Activated CD8-positive, alpha-beta memory T cell treated with anti-CD3 and anti-CD28 coated beads, Interleukin-2, amount 50 U/mL, for 1 hour (primary cell): ENCODE results near the gene SPART.

Experiments used
- DNase-seq: peaks from one replicate; pipeline ENCODE4 v3.0.0-alpha.2; 2020; ENCODE audit errors: extremely low read depth

Gene SPART, protein sequence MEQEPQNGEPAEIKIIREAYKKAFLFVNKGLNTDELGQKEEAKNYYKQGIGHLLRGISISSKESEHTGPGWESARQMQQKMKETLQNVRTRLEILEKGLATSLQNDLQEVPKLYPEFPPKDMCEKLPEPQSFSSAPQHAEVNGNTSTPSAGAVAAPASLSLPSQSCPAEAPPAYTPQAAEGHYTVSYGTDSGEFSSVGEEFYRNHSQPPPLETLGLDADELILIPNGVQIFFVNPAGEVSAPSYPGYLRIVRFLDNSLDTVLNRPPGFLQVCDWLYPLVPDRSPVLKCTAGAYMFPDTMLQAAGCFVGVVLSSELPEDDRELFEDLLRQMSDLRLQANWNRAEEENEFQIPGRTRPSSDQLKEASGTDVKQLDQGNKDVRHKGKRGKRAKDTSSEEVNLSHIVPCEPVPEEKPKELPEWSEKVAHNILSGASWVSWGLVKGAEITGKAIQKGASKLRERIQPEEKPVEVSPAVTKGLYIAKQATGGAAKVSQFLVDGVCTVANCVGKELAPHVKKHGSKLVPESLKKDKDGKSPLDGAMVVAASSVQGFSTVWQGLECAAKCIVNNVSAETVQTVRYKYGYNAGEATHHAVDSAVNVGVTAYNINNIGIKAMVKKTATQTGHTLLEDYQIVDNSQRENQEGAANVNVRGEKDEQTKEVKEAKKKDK

DNA sequence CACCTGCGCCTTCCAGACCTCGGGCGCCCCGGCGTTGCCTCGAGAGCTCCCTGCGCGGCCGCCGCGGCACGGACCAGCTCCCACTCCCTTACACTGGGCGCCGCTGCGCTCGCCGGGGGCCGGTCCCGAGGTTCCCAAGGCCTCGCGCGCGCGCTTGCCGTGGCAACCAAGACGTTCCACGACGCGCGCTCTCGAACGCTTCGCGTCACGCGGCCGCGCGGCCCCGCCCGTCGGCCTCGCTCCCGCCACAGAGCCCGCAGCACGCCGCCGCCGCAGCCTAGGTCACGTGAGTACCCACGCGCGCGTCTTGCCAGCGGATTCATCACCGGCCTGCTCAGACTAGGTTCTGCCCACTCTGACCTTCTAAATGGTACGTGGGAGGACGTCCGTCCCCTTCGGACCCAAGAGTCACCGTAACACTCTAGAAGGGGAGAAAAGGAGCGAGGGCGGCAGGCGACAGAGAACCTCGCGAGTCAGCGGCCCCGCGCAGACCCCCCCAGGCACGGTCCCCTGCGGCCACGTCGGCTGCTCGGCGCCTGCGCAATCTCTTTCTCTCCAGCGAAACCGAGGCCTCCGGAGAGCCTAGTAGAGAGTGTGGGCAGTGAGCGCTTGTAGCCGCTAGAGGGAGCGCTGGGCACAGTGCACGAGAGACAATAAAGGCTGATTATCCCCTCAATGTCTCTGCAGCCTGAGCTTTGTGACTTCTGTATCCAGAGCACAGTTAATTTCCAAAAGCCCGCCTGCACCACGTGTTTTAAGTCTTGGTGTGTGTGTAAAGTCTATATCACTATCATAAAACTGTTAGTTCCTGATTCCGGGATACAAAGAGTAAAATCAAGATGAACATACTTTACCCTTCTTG, at the start of gene SPART:
Gene SPART (minus strand): TSS at position 173 of the 862 bp plus-strand sequence. CDS start 10,564 bp downstream, outside the sequence.
- DNase-seq, result peak; percentile 55

DNA sequence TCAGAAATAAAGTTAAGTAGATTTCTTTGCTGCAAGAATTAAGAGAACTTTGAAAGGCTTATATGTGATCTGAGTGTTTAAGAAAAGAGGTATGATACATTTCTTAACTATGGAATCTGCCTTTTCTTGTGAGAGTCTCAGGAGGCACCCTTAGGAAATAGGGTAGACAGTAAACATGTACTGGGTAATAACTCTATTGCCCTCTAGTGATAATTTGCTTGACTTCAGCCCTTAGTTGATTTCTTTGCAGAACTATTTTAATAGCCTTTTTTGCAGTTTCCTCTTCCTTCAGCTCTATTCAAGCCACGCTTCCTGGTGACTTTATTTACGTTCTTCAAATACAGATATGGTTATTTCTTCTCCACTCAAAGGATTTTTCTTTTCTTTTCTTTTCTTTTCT, 49.1 kb upstream of the SPART start:
- DNase-seq, result no peak

DNA sequence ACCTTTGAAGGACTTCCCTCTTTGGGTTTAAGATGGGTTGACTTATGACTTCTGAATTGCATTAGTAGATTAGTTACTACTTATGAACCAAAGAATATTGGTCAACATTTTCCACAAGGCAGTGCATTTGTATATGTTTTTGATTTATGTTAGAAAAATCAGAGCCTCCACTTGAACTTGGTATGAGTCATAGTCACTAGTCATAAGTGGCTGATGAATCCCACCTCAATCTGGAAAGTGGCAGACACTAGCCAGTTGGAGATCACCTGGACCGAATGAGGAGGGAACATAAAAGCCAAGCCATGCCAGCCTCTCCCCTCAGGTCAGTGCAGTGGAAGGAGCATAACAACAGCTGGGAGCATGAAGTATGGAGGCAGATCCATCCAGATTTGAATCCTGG, 39.3 kb upstream of the SPART start:
- no peak for DNase-seq

DNA sequence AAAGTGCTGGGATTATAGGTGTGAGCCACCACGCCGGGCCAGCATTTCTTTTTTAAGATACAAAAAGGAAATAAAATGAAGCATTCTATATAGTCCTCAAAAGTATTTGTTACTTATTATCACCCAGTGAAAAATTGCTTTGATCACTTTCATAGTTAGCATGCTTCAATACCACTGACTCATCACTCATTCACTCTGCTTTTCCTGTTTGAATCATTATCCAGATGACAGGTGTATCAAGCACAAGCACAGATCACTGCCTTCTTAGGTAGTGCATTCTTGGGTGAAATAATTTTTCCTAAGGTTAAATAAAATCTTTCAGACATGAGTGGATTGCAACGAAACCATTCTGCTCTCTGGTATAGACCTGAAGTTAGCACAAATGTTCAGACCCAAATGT, 35.8 kb upstream of the SPART start:
- no peak for DNase-seq

DNA sequence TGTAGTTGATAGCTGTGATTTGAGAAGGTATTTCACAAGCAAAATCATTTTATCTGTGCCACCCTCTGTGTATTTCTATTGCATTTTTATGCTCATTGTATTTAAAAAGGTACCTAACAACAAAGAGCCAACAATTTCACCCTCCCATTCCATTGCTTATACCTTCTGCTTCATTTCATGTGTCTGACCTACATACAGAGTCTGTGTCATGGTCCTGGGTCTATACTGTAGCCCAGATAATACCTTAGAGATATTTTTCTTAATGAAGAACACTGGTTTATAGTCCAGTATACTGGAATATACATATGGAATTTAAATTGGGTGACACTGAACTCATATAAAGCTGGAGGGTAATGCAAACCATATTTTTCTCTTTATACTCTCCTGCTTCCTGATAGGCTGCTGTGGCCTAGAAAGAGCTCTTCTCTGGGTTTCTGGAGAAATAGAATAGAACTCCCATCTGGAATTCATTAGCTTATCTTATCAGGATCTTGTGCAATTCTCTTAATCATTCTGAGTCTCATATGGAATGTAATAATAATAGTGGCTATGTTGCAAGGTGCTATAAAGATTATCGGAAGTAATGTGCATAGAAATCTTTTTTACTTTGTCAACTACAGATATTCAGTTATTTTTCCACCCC, 31.8 kb upstream of the SPART start:
- DNase-seq, result no peak

DNA sequence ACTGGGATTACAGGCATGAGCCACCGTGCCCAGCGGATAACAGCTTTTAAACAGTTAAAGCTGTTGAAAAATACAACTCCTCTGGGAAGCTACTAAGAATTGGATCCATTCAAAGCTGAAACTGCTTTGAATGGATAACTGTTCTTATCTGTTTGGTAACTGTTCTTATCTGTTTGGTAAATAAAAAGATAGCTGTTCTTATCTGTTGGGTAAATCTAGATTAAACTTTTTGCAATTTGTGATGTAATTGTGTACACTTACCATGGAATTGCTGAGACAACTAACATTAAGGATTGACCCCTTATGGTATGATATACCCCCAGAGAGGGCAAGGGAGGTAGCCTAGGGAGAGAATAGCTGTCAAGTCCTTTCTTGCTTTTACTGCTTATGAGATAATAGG, 27.9 kb upstream of the SPART start:
- DNase-seq, result no peak

DNA sequence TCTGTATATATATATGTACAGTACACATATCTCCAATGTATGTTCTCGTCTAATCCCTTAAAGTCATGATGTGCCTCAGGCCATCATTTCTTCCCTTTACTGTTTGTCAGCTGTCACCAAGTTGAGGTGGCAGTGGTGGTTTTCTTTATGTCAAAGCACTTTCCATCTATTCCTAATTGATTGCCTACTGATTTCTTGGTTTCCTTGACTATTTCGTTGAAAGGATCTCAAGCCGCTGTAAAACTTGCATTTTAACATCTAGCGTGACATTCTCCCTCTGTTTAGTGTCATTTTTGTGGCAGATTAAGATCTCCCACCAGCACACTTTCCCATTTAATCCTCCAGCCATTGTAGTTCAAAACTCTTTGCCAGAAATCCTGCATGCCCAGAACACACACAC, 25.0 kb upstream of the SPART start:
- DNase-seq, result no peak

DNA sequence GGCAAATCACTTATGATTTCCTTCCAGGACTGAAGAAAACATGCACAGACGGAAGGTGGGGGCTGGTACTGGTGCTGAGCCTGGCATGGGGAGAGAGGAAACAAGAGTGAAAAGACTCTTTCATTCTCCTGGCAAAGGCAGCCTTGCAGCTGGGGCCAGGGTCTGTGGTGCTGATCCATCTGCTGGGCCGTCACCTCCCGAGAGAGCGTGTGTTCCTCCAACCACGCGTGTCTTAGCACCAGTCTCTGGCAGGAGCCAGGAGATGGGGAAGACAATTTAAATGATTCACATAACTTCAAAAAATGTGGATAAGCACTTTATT, 23.9 kb upstream of the SPART start:
- DNase-seq, result no peak

DNA sequence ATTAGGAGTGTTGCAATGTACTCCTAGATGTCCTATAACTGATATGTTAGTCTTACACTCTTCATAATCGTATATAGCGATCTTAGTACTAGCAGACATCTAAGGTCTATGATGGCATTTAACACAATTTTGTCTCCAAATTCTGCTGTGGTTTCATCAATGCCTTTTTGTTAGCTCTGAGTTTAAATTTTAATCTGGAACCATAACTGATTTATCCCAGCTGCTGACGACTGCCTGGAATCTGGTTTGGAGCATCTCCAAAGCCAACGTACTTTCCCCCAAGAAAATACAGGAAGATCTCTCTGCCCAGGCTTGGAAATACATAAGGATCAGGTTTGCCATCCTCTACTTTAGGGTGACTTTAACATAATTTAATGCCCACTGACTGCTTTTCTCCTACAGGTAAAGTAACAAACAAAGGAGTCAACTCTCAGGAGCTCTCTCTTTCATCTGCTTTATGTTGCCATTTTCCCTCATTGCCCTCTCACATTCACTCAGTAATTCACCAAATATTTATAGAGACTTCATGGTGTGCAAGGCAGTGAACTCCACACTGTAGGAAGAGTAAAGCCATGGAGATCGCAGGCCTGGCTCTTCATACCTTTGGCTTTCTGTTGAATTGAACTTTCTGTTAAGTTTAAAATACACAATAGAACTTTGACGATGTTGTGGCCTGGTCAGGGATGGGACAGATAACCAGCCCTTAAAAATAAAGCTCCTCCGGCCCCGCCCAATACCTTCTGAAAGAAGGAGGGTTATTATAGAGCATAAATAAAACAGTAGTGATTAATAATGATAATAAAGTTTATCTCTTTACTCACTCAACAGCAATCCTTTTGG, 23.3 kb upstream of the SPART start:
- no peak for DNase-seq

DNA sequence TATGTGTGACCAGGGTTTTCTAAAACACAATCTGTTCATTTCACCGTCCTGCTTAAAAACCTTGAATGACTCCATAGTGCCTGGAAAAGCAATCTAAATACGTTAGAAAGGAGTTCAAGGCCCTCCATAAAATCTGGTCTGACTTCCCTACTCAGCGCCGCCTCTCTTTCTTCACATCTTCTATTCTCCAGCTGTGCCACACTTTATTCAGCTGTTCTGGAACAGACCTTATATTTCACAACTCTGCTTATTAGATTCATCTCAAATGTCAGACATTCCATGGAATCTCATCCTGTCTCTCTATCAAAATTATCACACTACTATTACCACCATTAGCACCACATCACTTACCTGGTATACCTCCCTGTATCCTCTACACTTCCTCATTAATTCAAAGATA, 19.8 kb upstream of the SPART start:
- DNase-seq, result no peak

DNA sequence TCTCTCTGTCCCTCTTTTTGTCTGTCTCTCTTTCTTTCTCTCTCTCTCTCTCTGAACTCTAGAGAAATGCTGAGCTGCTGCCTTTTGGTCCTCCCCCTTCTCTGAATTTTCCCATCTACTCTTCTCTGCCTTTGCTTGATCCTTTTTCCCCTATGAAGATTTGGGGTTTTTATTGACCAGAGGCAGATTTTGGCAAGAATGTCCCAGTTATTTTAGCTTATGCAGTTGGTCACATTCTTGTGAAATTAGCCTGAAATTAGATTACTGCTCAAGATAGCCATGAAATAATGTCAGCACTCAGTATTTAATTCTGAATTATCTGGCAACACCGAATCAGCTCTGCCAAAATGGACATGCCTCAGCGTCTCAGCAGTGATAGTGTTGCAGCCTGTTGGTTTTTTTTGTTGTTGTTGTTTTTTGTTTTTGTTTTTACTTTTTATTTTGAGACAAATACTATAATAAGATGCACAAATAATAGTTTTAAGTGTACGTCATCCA, 17.2 kb upstream of the SPART start:
- DNase-seq, result no peak

DNA sequence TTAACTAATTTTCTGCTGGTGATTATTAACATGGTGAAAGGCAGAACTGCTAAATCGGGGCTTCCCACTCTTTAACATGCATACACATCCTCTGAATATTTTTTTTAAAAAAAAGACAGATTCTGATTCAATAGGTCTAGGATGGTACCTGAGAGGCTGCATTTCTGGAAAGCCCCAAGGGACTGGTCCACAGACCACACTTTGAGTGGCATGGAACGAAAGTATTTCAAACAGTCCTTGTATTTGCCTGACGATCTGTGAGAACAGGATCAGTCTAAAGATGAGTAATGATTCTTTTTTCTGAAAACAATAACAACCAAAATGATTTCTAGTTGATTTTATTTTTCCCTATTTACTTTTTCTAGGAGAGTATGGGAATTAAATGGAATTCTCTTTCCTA, 16.7 kb upstream of the SPART start:
- no peak for DNase-seq

DNA sequence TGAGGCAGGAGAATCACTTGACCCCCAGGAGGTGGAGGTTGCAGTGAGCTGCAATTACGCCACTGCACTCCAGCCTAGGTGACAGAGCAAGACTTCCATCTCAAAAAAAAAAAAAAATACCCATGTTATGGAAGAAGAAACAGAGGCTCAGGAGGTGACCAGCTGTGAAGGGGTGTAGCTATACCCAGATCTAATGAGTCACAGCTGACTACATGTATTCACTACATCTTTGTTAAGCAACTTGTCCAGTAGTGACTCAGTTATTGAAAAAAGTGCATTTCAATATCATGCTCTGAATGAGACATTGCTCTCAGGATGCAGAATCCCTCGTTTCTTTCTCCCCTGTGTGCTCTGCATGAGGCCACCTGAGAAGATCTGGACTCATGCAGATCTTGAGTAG, 16.1 kb upstream of the SPART start:
- no peak for DNase-seq

DNA sequence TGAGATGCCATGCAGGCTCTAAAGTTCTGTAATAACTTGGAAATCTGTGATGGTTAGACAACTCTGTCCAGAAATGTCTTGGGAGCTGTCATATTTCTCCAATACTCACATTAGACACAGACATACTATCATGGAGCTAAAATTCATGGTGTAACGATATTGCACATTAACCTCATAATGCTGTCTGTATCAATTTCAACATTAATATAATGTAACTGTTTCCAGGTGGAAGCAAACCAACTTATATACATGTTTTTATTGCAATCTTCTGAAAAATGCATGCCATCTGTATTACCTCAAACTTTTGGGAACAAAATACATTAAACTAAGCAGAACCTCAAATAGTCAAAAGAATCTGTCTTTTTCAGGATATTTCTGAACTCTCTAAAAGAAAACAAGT, 14.7 kb upstream of the SPART start:
- DNase-seq, result no peak

DNA sequence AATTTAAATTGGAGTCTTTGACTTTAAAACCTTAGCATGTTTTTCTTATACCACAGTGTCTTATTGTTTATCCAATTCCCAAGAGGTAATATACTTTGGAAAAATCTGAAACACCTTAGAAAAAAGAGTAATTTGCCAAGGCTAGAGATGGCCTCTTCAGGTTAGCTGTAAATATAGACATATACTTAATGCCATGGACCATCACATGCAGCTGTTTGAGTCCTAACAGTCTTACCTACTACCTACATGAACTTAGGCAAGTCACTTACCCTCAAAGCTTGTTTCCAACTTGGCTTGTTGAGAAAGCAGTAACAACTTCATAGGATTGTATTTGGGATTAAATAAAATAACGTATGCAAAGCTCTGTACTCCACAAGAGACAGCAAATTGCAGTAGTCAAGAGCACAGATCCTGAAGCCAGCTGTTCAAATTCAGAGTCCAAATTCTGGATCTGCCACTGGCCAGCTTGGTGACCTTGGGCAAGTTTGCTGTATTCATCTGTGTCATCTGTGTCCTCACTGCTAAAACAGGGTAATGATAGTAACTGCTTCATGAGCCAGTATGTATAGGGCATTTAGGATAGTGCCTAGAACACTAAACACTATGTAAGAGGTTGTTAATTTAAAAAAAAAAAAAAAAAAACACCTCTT, 13.2 kb upstream of the SPART start:
- no peak for DNase-seq

DNA sequence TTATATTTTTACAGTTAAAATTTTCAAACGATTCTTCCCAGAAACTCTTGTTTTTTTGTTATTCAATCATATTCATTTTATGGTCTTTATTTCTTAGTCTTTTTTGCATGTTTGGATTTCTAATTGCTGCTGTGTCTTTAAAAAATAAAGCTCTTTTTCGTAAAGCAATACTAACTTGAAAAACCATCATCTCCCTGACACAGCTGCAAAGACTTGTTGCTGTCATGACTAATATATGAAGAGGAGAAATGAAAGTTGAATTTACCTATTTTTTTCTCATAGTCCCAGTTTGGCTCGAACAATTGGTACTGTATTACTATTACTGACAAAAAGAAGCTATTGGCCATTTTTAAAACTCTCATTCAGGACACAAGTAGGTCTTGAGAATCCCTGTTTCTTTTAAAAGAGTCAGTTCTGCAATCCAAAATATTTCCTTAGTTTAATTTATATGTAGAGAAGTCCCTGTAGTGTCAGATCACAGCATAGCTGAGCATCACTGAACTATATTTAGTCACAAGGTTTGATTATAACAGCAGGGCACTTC, 12.1 kb upstream of the SPART start:
- no peak for DNase-seq

DNA sequence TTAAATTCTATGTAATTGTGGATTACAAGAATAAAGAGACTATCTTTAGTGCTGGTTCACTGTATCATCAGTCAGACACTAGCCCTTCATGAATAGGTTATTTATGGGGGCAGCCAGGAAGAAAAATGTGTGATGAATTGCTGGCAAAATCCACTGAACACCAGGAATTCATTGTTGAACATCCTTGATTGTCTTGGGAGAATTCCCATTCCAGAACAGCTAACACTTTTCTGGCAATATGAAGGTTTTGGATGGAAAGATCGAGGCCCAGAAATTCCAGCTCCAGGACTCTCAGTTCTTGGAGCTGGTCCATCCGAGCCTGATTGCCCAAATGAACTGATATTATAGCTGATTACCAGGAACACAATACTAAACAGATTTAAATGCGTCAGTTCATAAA, 11.5 kb upstream of the SPART start:
- DNase-seq, result no peak

DNA sequence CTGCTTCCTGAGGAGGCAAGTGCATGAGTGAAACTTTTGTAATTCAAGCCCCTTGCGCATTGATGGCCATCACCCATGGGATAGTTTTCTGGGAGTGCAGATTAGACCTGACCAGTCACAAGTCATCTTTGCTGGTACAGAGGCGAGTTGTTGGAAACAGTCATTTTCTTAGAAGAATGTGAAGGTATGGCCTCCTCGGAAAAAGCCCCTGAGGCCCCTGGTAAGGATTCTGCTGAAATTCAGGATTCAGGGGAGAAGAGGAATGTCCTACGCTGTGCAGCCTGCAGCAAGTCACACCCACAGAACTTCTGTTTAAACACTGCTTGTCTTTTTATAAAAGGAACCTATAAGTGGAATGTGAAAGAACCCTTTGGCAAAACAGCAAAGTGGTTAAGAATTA, 11.0 kb upstream of the SPART start:
- DNase-seq, result no peak

DNA sequence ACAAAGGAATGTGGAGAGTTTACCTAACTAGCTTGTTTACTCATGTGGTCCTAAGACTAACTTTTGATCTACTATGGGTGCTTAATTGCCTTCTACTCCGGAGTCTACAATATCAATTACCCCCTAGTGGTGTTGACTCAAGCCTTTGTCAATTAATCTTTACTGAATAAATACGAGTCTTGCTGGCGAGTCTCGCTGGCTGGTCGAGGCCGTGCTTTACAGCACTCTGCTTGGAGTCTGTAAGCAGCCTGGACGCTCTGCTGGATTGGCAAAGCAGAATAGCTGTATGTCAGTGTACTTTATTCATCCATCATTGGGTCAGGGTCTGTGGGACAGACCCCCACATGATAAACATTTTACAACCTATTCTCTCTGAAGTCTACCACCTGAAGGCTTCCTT, 9.9 kb upstream of the SPART start:
- DNase-seq, result no peak

DNA sequence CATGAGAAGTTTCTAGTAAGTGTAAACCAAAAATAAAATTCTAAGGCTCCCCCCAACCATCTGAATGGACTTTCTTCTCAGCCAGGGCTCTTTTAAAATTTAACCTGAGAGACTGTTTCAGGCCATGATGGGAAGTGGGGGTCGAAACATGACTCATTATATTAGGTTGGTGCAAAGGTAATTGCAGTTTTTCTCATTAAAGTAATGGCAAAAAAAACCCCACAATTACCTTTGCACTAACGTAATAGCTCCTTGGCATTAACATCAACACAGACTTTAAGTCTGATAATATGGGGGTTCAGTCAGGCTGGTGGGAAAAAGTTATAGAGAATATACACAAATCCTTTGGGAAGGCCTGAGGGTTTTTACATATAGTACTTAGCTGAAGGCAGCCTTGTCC, 9.4 kb upstream of the SPART start:
- no peak for DNase-seq
